Parathyroid adenoma (tissue), 2 donors: ENCODE results near the gene CFAP54.

Source experiments
- H2AFZ ChIP-seq: fragments of 300-600 bp; sonication (generic); one replicate; pipeline ENCODE4 v1.7.0; 2017; ENCODE audit warnings: antibody characterized with exemption, mild to moderate bottlenecking
- H3K27ac ChIP-seq: fragments of 300-600 bp; sonication (generic); one replicate; pipeline ENCODE4 v1.7.0; 2017
- H3K27me3 ChIP-seq: fragments of 300-600 bp; sonication (generic); one replicate; pipeline ENCODE4 v1.7.0; 2017; ENCODE audit warnings: low read length; ENCODE audit not compliant: control insufficient read depth, insufficient read depth
- H3K36me3 ChIP-seq: fragments of 300-600 bp; sonication (generic); one replicate; pipeline ENCODE4 v1.7.0; 2017; ENCODE audit warnings: low read length; ENCODE audit not compliant: control insufficient read depth, insufficient read depth
- H3K4me1 ChIP-seq: fragments of 300-600 bp; sonication (generic); one replicate; pipeline ENCODE4 v1.7.0; 2017; ENCODE audit warnings: control low read depth
- H3K4me2 ChIP-seq: fragments of 300-600 bp; sonication (generic); one replicate; pipeline ENCODE4 v1.7.0; 2017; ENCODE audit warnings: low read length
- H3K4me3 ChIP-seq: fragments of 300-600 bp; sonication (generic); one replicate; pipeline ENCODE4 v1.7.0; 2017; ENCODE audit warnings: low read depth, low read length
- H3K79me2 ChIP-seq: fragments of 300-600 bp; sonication (generic); one replicate; pipeline ENCODE4 v1.7.0; 2017; ENCODE audit warnings: control low read depth
- H3K9ac ChIP-seq: fragments of 300-600 bp; sonication (generic); one replicate; pipeline ENCODE4 v1.7.0; 2017; ENCODE audit warnings: mild to moderate bottlenecking
- H3K9me3 ChIP-seq: fragments of 300-600 bp; sonication (generic); one replicate; pipeline ENCODE4 v1.7.0; 2017; ENCODE audit warnings: low read length; ENCODE audit not compliant: control insufficient read depth
- TF ChIP-seq, protein P1 (sequence below): fragments of 300-600 bp; sonication (generic); IDR thresholded peaks from one replicate; pipeline ENCODE4 v1.7.0; 2017; ENCODE audit warnings: antibody characterized with exemption, mild to moderate bottlenecking
- donor health status: primary hyperparathyroidism.

The CFAP54 gene

DNA sequence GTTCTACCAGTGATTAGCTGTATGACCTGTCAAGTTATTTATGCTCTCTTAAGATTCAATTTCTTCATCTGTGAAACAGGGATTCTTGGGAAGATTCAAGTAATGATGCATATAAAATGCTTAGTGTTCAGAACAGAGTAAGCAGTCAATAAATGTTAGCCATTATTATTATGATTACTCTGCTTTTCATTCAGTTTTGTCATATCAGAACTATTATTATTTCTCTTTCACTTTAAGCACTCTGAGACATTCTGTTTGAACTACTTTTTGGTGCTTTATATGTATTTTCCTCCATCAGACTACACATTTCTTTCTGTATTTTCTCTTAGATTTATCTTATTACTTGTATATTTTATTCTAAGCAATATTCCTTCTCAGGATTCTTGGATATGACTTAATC, 81.2 kb downstream of the CFAP54 start:
- Histone ChIP-seq H3K79me2 (no peaks in the 10 kb centered on the region), H3K27ac (no peak overlapping the region), H3K9me3 (no peaks in the 10 kb centered on the region), H2AFZ (no peak overlapping the region), H3K4me2 (no peak overlapping the region), H3K4me3 (no peak overlapping the region), H3K4me1 (no peaks in the 10 kb centered on the region), H3K27me3 (no peaks in the 10 kb centered on the region), H3K36me3 (no peaks in the 10 kb centered on the region), H3K9ac (no peak overlapping the region)
- TF ChIP-seq, protein P1, sequence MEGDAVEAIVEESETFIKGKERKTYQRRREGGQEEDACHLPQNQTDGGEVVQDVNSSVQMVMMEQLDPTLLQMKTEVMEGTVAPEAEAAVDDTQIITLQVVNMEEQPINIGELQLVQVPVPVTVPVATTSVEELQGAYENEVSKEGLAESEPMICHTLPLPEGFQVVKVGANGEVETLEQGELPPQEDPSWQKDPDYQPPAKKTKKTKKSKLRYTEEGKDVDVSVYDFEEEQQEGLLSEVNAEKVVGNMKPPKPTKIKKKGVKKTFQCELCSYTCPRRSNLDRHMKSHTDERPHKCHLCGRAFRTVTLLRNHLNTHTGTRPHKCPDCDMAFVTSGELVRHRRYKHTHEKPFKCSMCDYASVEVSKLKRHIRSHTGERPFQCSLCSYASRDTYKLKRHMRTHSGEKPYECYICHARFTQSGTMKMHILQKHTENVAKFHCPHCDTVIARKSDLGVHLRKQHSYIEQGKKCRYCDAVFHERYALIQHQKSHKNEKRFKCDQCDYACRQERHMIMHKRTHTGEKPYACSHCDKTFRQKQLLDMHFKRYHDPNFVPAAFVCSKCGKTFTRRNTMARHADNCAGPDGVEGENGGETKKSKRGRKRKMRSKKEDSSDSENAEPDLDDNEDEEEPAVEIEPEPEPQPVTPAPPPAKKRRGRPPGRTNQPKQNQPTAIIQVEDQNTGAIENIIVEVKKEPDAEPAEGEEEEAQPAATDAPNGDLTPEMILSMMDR: no peak

DNA sequence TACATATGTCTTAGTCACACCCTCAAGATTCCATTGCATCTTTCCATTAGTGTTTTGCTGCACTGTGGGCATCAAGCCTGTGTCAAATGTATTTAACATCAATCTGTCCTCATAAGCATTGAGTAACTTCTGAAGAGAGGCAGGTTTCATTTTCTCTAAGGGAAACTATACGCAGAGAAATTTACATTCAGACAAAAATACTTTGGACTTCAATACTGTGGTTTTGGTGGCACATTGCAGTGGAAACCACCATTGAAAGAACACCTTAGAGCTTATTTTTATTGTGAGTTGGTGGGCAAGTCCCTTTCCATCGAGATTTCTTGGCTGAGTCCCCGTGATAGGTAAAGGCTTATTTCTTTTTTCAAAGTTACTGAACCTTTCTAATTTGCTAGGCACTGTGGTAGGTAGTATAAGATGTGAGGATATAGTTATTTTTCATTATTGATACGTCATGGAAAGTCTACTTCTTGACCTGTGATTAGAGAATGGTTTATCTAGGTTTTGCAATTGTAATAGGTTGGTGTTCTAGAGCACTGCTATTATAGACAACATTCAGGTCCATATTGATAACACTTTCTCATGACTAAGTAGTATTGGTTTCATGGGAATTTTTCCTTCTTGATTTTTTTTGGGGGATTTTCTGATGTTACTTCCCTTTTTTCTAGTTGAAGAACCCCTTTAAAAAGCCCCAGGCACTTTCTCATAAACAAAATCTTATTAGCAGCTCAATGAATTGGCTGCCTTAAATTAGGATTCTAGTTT, 81.9 kb downstream of the CFAP54 start:
- H3K27ac ChIP-seq: no peak overlapping the region
- H3K79me2 ChIP-seq: no peaks in the 10 kb centered on the region
- H3K27me3 ChIP-seq: no peaks in the 10 kb centered on the region
- no peaks in the 10 kb centered on the region for H3K36me3 ChIP-seq
- no peaks in the 10 kb centered on the region for H3K9me3 ChIP-seq
- no peak overlapping the region for H3K4me2 ChIP-seq
- H3K9ac ChIP-seq: no peak overlapping the region
- TF ChIP-seq, protein P1: no peak
- no peak overlapping the region for H2AFZ ChIP-seq
- no peaks in the 10 kb centered on the region for H3K4me1 ChIP-seq
- no peak overlapping the region for H3K4me3 ChIP-seq

DNA sequence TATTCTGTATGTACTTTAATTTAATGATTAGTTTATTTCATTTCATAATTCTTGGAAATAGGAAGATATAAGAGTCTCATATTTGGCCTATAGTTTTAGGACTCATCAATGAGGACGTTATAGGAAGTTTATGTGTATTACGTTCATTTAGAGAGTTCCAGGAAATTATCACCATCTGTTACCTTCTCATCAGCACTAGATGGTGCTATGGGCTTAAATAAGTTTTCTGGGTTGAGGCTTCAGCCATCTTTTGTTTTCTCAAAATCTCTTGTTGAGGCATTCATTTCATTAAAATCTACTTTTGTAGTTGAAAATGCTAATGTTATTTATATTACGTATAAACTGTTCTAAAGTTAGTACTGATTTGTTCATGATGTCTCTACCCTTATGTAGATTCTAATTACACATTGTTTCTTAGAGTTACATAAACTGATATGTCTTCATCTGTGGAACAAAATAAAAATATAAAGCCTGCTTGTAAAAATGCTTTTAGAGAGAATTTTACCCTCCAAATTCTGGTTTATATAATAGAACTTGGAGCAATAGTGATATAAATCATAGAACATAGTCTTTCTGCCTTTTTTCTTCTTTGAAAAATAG, 89.2 kb downstream of the CFAP54 start:
- Histone ChIP-seq H3K36me3 (no peaks in the 10 kb centered on the region), H3K4me1 (no peaks in the 10 kb centered on the region), H3K79me2 (no peaks in the 10 kb centered on the region), H3K4me3 (no peak overlapping the region), H3K9me3 (no peaks in the 10 kb centered on the region), H2AFZ (peak overlapping the region; percentile 51), H3K27ac (no peak overlapping the region), H3K27me3 (no peaks in the 10 kb centered on the region), H3K9ac (no peak overlapping the region), H3K4me2 (no peak overlapping the region)
- TF ChIP-seq, protein P1: peak; percentile 42

DNA sequence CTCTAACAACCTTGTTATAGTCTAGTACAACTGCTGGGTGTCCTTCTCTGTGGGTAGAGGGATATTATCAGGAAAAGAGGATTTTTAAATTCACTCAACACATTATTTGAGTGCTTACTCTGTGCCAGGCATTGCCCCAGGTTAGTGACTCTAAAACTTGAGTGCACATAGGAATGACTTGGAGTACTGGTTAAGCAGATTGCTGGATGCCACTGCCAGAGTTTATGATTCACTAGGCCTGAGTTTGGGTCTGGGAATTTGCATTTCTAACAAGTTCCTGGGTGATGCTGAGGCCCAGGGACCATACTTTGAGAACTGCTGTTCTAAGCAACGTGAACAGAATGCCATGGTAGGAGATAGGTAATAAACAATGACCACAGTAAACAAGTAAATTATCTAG, 96.6 kb downstream of the CFAP54 start:
- H2AFZ ChIP-seq: no peak overlapping the region
- H3K4me2 ChIP-seq: no peak overlapping the region
- no peak overlapping the region for H3K9ac ChIP-seq
- H3K27ac ChIP-seq: no peak overlapping the region
- H3K4me1 ChIP-seq: no peaks in the 10 kb centered on the region
- H3K4me3 ChIP-seq: no peak overlapping the region
- H3K9me3 ChIP-seq: no peaks in the 10 kb centered on the region
- TF ChIP-seq, protein P1: no peak
- no peaks in the 10 kb centered on the region for H3K36me3 ChIP-seq
- no peaks in the 10 kb centered on the region for H3K79me2 ChIP-seq
- no peaks in the 10 kb centered on the region for H3K27me3 ChIP-seq

DNA sequence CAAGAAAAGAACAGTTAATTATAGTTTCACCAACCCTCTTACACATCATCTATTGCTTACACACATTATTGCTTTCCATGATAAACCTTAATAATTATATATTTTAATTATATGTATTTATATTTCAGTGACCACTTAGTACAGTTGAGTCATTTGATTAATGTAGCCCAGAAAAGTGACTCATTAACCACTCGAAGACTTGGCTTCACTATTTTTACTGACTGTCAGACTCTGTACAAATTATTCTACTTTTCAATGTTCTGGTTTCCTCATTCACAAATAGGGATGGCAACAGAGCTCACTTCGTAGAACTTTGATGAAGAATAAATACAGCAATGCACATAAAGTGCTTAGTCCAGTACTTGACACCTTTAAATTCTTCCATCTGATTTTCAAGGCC, 98.3 kb downstream of the CFAP54 start:
- Histone ChIP-seq H2AFZ (no peak overlapping the region), H3K36me3 (no peaks in the 10 kb centered on the region), H3K4me2 (no peak overlapping the region), H3K9ac (no peak overlapping the region), H3K27me3 (no peaks in the 10 kb centered on the region), H3K27ac (no peak overlapping the region), H3K4me3 (no peak overlapping the region), H3K4me1 (no peaks in the 10 kb centered on the region), H3K79me2 (no peaks in the 10 kb centered on the region), H3K9me3 (no peaks in the 10 kb centered on the region)
- TF ChIP-seq, protein P1: no peak
